ENCODE measurements around the gene MGST2.

GRCh38 chr4:139672732-139673131, 7.1 kb downstream of the MGST2 start:
- no peak for TF ChIP-seq CTCF (IDR thresholded peaks at IDR 0.05)
- no peak for TF ChIP-seq POLR2A (IDR thresholded peaks at IDR 0.05)
- TF ChIP-seq EP300 (IDR thresholded peaks at IDR 0.05): no peak

All from stomach (tissue), 4 donors.